ENCODE data around the gene EYA3.

The EYA3 gene

GRCh38 chr1:27922272-27922671, 166.1 kb downstream of the EYA3 start:
- no peaks in the 10 kb centered on the region for H3K36me3 Mint-ChIP-seq (ENCODE audit: low read depth)
- no peak overlapping the region for H3K4me3 Mint-ChIP-seq
- no peaks in the 10 kb centered on the region for H3K4me1 Mint-ChIP-seq (ENCODE audit: low read depth)

More at GRCh38 chr1:27922272-27922671, 166.1 kb downstream of the EYA3 start:
- H3K27me3 Mint-ChIP-seq (ENCODE audit: low read depth) = peaks cover 24% of the 10 kb centered on the region
- no peak overlapping the region for H3K27ac Mint-ChIP-seq
- no peaks in the 10 kb centered on the region for H3K9me3 Mint-ChIP-seq

All from T-helper 1 cell treated with Interleukin-12 subunit alpha and Interleukin-12 subunit beta and Interleukin-4 antibody, amounts not matched to agents 30 μg/mL and 1 μg/mL, for 36 hours (primary cell).